HEK293 (cell line): Measurements from ENCODE around the gene ELAPOR1.

Experiments
- GLI2 ChIP-seq: fragments of 450-650 bp; formaldehyde crosslinking; IDR thresholded peaks from 2 replicates; pipeline ENCODE4; 2017; ENCODE audit warnings: missing biosample characterization, missing genetic modification characterization, low read depth, borderline replicate concordance
- KLF9 ChIP-seq: fragments of 450-650 bp; formaldehyde crosslinking; IDR thresholded peaks from 2 replicates; pipeline ENCODE4 v1.5.1; 2016; ENCODE audit warnings: missing biosample characterization, missing genetic modification characterization, low read depth
- PRDM2 ChIP-seq: fragments of 450-650 bp; formaldehyde crosslinking; IDR thresholded peaks from 2 replicates; pipeline ENCODE4 v1.5.1; 2016; ENCODE audit warnings: missing biosample characterization, missing genetic modification characterization, borderline replicate concordance
- SCRT2 ChIP-seq: fragments of 450-650 bp; formaldehyde crosslinking; IDR thresholded peaks from 2 replicates; pipeline ENCODE4 v1.5.1; 2016; ENCODE audit warnings: missing biosample characterization, missing genetic modification characterization
- WT1 ChIP-seq: fragments of 450-650 bp; formaldehyde crosslinking; IDR thresholded peaks from 2 replicates; pipeline ENCODE4 v1.5.1; 2016; ENCODE audit warnings: missing biosample characterization, missing genetic modification characterization
- ZFP41 ChIP-seq: fragments of 450-650 bp; formaldehyde crosslinking; IDR thresholded peaks from 2 replicates; pipeline ENCODE4 v1.5.1; 2016; ENCODE audit warnings: missing biosample characterization, missing genetic modification characterization, borderline replicate concordance
- ZNF19 ChIP-seq: fragments of 450-650 bp; formaldehyde crosslinking; IDR thresholded peaks from 2 replicates; pipeline ENCODE4; 2016; ENCODE audit warnings: missing biosample characterization, missing genetic modification characterization, low read depth
- ZNF239 ChIP-seq: fragments of 450-650 bp; formaldehyde crosslinking; IDR thresholded peaks from 2 replicates; pipeline ENCODE4 v1.5.1; 2016; ENCODE audit warnings: missing biosample characterization, missing genetic modification characterization
- ZNF26 ChIP-seq: fragments of 450-650 bp; formaldehyde crosslinking; IDR thresholded peaks from 2 replicates; pipeline ENCODE4 v1.5.1; 2016; ENCODE audit warnings: missing biosample characterization, missing genetic modification characterization
- ZNF341 ChIP-seq: fragments of 450-650 bp; formaldehyde crosslinking; IDR thresholded peaks from 2 replicates; pipeline ENCODE4; 2016; ENCODE audit warnings: low read depth, missing biosample characterization, missing genetic modification characterization
- ZNF354C ChIP-seq: fragments of 450-650 bp; formaldehyde crosslinking; IDR thresholded peaks from 2 replicates; pipeline ENCODE4 v1.5.1; 2016; ENCODE audit warnings: missing biosample characterization, missing genetic modification characterization, low read depth, borderline replicate concordance
- ZNF404 ChIP-seq: fragments of 450-650 bp; formaldehyde crosslinking; IDR thresholded peaks from 2 replicates; pipeline ENCODE4 v1.5.1; 2017; ENCODE audit warnings: missing biosample characterization, missing genetic modification characterization
- ZNF747 ChIP-seq: fragments of 450-650 bp; formaldehyde crosslinking; IDR thresholded peaks from 2 replicates; pipeline ENCODE4 v1.5.1; 2016; ENCODE audit warnings: missing biosample characterization, missing genetic modification characterization
- ZNF776 ChIP-seq: fragments of 450-650 bp; formaldehyde crosslinking; IDR thresholded peaks from 2 replicates; pipeline ENCODE4 v1.5.0; 2017; ENCODE audit warnings: missing biosample characterization, missing genetic modification characterization, borderline replicate concordance
- TF ChIP-seq, protein P1 (sequence below): fragments of 450-650 bp; formaldehyde crosslinking; IDR thresholded peaks from 2 replicates; pipeline ENCODE4 v1.5.1; 2017; ENCODE audit warnings: missing biosample characterization, missing genetic modification characterization
- TF ChIP-seq, protein P2 (sequence below): fragments of 450-650 bp; formaldehyde crosslinking; IDR thresholded peaks from 2 replicates; pipeline ENCODE4; 2016; ENCODE audit warnings: missing biosample characterization, missing genetic modification characterization
- TF ChIP-seq, protein P3 (sequence below): fragments of 450-650 bp; formaldehyde crosslinking; IDR thresholded peaks from 2 replicates; pipeline ENCODE4 v1.5.1; 2017; ENCODE audit warnings: missing biosample characterization, missing genetic modification characterization
- TF ChIP-seq, protein P4 (sequence below): fragments of 450-650 bp; formaldehyde crosslinking; IDR thresholded peaks from 2 replicates; pipeline ENCODE4 v1.5.1; 2016; ENCODE audit warnings: missing biosample characterization, missing genetic modification characterization
- TF ChIP-seq, protein P5 (sequence below): fragments of 450-650 bp; formaldehyde crosslinking; IDR thresholded peaks from 2 replicates; pipeline ENCODE4 v1.5.1; 2016; ENCODE audit warnings: missing biosample characterization, missing genetic modification characterization

ELAPOR1 gene

GRCh38 chr1:109075531-109076490 is 38.1 kb upstream of the ELAPOR1 start, which contains the start of gene TAF13 (continued):
- no peak for TF ChIP-seq ZFP41 (tag by site-specific recombination)
- TF ChIP-seq ZNF341 (tag by site-specific recombination) = no peak
- TF ChIP-seq ZNF26 (tag by site-specific recombination) = no peak
- TF ChIP-seq, protein P1, sequence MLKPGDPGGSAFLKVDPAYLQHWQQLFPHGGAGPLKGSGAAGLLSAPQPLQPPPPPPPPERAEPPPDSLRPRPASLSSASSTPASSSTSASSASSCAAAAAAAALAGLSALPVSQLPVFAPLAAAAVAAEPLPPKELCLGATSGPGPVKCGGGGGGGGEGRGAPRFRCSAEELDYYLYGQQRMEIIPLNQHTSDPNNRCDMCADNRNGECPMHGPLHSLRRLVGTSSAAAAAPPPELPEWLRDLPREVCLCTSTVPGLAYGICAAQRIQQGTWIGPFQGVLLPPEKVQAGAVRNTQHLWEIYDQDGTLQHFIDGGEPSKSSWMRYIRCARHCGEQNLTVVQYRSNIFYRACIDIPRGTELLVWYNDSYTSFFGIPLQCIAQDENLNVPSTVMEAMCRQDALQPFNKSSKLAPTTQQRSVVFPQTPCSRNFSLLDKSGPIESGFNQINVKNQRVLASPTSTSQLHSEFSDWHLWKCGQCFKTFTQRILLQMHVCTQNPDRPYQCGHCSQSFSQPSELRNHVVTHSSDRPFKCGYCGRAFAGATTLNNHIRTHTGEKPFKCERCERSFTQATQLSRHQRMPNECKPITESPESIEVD (tag by site-specific recombination) = no peak
- TF ChIP-seq PRDM2 (tag by site-specific recombination) = no peak
- TF ChIP-seq GLI2 = no peak
- TF ChIP-seq, protein P2, sequence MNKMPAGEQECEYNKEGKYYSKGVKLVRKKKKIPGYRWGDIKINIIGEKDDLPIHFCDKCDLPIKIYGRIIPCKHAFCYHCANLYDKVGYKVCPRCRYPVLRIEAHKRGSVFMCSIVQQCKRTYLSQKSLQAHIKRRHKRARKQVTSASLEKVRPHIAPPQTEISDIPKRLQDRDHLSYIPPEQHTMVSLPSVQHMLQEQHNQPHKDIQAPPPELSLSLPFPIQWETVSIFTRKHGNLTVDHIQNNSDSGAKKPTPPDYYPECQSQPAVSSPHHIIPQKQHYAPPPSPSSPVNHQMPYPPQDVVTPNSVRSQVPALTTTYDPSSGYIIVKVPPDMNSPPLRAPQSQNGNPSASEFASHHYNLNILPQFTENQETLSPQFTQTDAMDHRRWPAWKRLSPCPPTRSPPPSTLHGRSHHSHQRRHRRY = no peak
- TF ChIP-seq, protein P3, sequence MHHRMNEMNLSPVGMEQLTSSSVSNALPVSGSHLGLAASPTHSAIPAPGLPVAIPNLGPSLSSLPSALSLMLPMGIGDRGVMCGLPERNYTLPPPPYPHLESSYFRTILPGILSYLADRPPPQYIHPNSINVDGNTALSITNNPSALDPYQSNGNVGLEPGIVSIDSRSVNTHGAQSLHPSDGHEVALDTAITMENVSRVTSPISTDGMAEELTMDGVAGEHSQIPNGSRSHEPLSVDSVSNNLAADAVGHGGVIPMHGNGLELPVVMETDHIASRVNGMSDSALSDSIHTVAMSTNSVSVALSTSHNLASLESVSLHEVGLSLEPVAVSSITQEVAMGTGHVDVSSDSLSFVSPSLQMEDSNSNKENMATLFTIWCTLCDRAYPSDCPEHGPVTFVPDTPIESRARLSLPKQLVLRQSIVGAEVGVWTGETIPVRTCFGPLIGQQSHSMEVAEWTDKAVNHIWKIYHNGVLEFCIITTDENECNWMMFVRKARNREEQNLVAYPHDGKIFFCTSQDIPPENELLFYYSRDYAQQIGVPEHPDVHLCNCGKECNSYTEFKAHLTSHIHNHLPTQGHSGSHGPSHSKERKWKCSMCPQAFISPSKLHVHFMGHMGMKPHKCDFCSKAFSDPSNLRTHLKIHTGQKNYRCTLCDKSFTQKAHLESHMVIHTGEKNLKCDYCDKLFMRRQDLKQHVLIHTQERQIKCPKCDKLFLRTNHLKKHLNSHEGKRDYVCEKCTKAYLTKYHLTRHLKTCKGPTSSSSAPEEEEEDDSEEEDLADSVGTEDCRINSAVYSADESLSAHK (tag by site-specific recombination) = no peak
- TF ChIP-seq ZNF747 (tag by site-specific recombination) = no peak
- no peak for TF ChIP-seq ZNF19 (tag by site-specific recombination)
- TF ChIP-seq KLF9 = peak; percentile 44; the same call in 1 of the 2 replicates
- TF ChIP-seq ZNF354C = no peak
- TF ChIP-seq WT1 = peak; percentile 64
- TF ChIP-seq, protein P4, sequence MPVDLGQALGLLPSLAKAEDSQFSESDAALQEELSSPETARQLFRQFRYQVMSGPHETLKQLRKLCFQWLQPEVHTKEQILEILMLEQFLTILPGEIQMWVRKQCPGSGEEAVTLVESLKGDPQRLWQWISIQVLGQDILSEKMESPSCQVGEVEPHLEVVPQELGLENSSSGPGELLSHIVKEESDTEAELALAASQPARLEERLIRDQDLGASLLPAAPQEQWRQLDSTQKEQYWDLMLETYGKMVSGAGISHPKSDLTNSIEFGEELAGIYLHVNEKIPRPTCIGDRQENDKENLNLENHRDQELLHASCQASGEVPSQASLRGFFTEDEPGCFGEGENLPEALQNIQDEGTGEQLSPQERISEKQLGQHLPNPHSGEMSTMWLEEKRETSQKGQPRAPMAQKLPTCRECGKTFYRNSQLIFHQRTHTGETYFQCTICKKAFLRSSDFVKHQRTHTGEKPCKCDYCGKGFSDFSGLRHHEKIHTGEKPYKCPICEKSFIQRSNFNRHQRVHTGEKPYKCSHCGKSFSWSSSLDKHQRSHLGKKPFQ = no peak
- no peak for TF ChIP-seq ZNF239 (tag by site-specific recombination)
- TF ChIP-seq SCRT2 (tag by site-specific recombination) = 0 out of 2 replicates have a peak, but pooled peaks have one; percentile 8
- TF ChIP-seq ZNF776 (tag by site-specific recombination) = no peak
- TF ChIP-seq, protein P5, sequence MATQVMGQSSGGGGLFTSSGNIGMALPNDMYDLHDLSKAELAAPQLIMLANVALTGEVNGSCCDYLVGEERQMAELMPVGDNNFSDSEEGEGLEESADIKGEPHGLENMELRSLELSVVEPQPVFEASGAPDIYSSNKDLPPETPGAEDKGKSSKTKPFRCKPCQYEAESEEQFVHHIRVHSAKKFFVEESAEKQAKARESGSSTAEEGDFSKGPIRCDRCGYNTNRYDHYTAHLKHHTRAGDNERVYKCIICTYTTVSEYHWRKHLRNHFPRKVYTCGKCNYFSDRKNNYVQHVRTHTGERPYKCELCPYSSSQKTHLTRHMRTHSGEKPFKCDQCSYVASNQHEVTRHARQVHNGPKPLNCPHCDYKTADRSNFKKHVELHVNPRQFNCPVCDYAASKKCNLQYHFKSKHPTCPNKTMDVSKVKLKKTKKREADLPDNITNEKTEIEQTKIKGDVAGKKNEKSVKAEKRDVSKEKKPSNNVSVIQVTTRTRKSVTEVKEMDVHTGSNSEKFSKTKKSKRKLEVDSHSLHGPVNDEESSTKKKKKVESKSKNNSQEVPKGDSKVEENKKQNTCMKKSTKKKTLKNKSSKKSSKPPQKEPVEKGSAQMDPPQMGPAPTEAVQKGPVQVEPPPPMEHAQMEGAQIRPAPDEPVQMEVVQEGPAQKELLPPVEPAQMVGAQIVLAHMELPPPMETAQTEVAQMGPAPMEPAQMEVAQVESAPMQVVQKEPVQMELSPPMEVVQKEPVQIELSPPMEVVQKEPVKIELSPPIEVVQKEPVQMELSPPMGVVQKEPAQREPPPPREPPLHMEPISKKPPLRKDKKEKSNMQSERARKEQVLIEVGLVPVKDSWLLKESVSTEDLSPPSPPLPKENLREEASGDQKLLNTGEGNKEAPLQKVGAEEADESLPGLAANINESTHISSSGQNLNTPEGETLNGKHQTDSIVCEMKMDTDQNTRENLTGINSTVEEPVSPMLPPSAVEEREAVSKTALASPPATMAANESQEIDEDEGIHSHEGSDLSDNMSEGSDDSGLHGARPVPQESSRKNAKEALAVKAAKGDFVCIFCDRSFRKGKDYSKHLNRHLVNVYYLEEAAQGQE (tag by site-specific recombination) = no peak
- TF ChIP-seq ZNF404 = no peak
